ENCODE data around the gene FAM131A.

- TF ChIP-seq CTCF (optimal IDR thresholded peaks at IDR 0.05 in 1 of 3, IDR thresholded peaks at IDR 0.05 in 1 of 3, conservative IDR thresholded peaks at IDR 0.05 in 1 of 3; ENCODE audit: extremely low read depth in 1 of 3, insufficient read depth in 2 of 3, low read length in 3 of 3) (no peak), EZH2 (IDR thresholded peaks at IDR 0.05; ENCODE audit: low read length) (no peak)
Measured at GRCh38 chr3:184296616-184297015, 40.8 kb upstream of the FAM131A start.
